GM23248 (cell line): Measurements from ENCODE around the gene WDR17. TPM values are rescaled to one million over a fixed set of nuclear protein-coding genes. Genes with fewer than 3 reads are reported as not detected.

Source experiments
- DNase-seq: peaks from one replicate; pipeline ENCODE4 v3.0.0-alpha.2; 2015
- H2AFZ ChIP-seq: fragments of 200-600 bp; sonication (generic); 2 replicates; pipeline ENCODE4 v1.6.1; 2016; ENCODE audit warnings: antibody characterized with exemption
- H3F3A ChIP-seq: fragments of 200-600 bp; sonication (generic); 2 replicates; pipeline ENCODE4 v1.6.1; 2016; ENCODE audit warnings: mild to moderate bottlenecking, antibody characterized with exemption, mixed run types; ENCODE audit not compliant: insufficient read depth
- H3K27ac ChIP-seq: fragments of 200-600 bp; sonication (generic); 2 replicates; pipeline ENCODE4 v1.5.1; 2016; ENCODE audit warnings: mild to moderate bottlenecking
- H3K27me3 ChIP-seq: fragments of 200-600 bp; sonication (generic); replicated peaks from 2 replicates; pipeline ENCODE4 v1.6.1; 2016; ENCODE audit warnings: mild to moderate bottlenecking; ENCODE audit not compliant: insufficient read depth
- H3K36me3 ChIP-seq: fragments of 200-600 bp; sonication (generic); 2 replicates; pipeline ENCODE4 v1.6.1; 2016; ENCODE audit warnings: low read depth, mild to moderate bottlenecking
- H3K4me1 ChIP-seq: fragments of 200-600 bp; sonication (generic); 2 replicates; pipeline ENCODE4 v1.6.1; 2016; ENCODE audit warnings: mild to moderate bottlenecking; ENCODE audit not compliant: insufficient read depth
- H3K4me2 ChIP-seq: fragments of 200-600 bp; sonication (generic); one replicate; pipeline ENCODE4 v1.6.1; 2016; ENCODE audit warnings: mild to moderate bottlenecking; ENCODE audit not compliant: unreplicated experiment
- H3K4me3 ChIP-seq: fragments of 200-600 bp; sonication (generic); 2 replicates; pipeline ENCODE4 v1.5.1; 2016; ENCODE audit warnings: mild to moderate bottlenecking
- H3K79me2 ChIP-seq: fragments of 200-600 bp; sonication (generic); 2 replicates; pipeline ENCODE4 v1.6.1; 2016; ENCODE audit warnings: mild to moderate bottlenecking; ENCODE audit not compliant: insufficient read depth
- H3K9ac ChIP-seq: fragments of 200-600 bp; sonication (generic); 2 replicates; pipeline ENCODE4 v1.6.1; 2016; ENCODE audit warnings: mild to moderate bottlenecking
- H3K9me2 ChIP-seq: fragments of 200-600 bp; sonication (generic); 2 replicates; pipeline ENCODE4 v1.6.1; 2016; ENCODE audit warnings: mixed run types, mild to moderate bottlenecking, moderate library complexity; ENCODE audit not compliant: insufficient read depth
- H3K9me3 ChIP-seq: fragments of 200-600 bp; sonication (generic); one replicate; pipeline ENCODE4 v1.6.1; 2017; ENCODE audit warnings: low read depth
- H4K20me1 ChIP-seq: fragments of 200-600 bp; sonication (generic); 2 replicates; pipeline ENCODE4 v1.6.0; 2016; ENCODE audit not compliant: insufficient read depth
- EZH2 ChIP-seq: fragments of 200-600 bp; sonication (generic); IDR thresholded peaks from 2 replicates; pipeline ENCODE4 v1.6.1; 2018; ENCODE audit warnings: antibody characterized with exemption, mild to moderate bottlenecking; ENCODE audit not compliant: insufficient read depth, poor library complexity, severe bottlenecking
- EZH2phosphoT487 ChIP-seq: fragments of 200-600 bp; sonication (generic); IDR thresholded peaks from 2 replicates; pipeline ENCODE4 v1.6.1; 2018; ENCODE audit warnings: antibody characterized with exemption, moderate library complexity, mild to moderate bottlenecking, low read depth; ENCODE audit not compliant: insufficient read depth
- WGBS, 2 experiments: methylation state at CpG; one replicate each; pipeline ENCODE4 v1.1.6; 2015 to 2017; ENCODE audit warnings: low lambda C conversion rate in 2 of 2, low coverage in 1 of 2; ENCODE audit errors: missing lambda C conversion rate in 2 of 2; 5-methylcytosine and 5-hydroxymethylcytosine counted together
- in situ Hi-C: fragments of 300-500 bp; cut with MboI; formaldehyde crosslinking; loops from 2 replicates; pipeline ENCODE4 v1.15.0; 2020
- polyA plus RNA-seq: library from polyadenylated mRNA; unstranded; fragments of >200 nt; fragmentation: Nextera tagmentation; extraction: Ambion mirVana; gene quantifications from 2 replicates; pipeline ENCODE4 v1.2.1, GENCODE V29; 2016
- total RNA-seq: library from RNA; depleted of rRNA; stranded (reverse); fragments of >200 nt; shearing (Covaris generic); gene quantifications from 2 replicates; pipeline ENCODE4 v1.2.3, GENCODE V29; 2014; rRNA removed

WDR17 gene
- total RNA-seq (0.22 and 0.38 TPM in 2 replicates), polyA plus RNA-seq (0.23 and 0.29 TPM in 2 replicates)

GRCh38 chr4:176065435-176066291, at the start of gene WDR17:
WDR17 (plus strand) TSS chr4:176065841; CDS start chr4:176111581, 45,740 bp downstream.
- peak within 1 kb of the TSS; percentile 84 for H3K4me2 ChIP-seq
- 2 to 5% methylated on average over 25 to 48 of the region's 55 CpGs for WGBS, 2 experiments
- peak; percentile 74 for DNase-seq
- TF ChIP-seq EZH2 (no peak), EZH2phosphoT487 (no peak)
- no peaks in the 10 kb centered on the region for H4K20me1 ChIP-seq
- H3K9me2 ChIP-seq: no peaks in the 10 kb centered on the region
- peak within 1 kb of the TSS; percentile 72 for H3K4me3 ChIP-seq
- H3K9me3 ChIP-seq: no peaks in the 10 kb centered on the region
- no peak within 1 kb of the TSS for H3K27ac ChIP-seq
- H3F3A ChIP-seq: no peaks in the 10 kb centered on the region
- H3K27me3 ChIP-seq: no peaks in the 10 kb centered on the region
- peak within 1 kb of the TSS; percentile 81 for H2AFZ ChIP-seq
- H3K4me1 ChIP-seq: no peaks in the 10 kb centered on the region
- in situ Hi-C loops: no loop called here
- no peak within 1 kb of the TSS for H3K9ac ChIP-seq
- H3K36me3 ChIP-seq: no peaks in the 10 kb centered on the region
- H3K79me2 ChIP-seq: no peaks in the 10 kb centered on the region

- 37% methylated on average over 4 of the region's 4 CpGs for WGBS, 2 experiments
- no peak overlapping the region for H3K4me2 ChIP-seq
- in situ Hi-C loops: no loop called here
Observed at GRCh38 chr4:176016601-176017000, 49.0 kb upstream of the WDR17 start.

DNA sequence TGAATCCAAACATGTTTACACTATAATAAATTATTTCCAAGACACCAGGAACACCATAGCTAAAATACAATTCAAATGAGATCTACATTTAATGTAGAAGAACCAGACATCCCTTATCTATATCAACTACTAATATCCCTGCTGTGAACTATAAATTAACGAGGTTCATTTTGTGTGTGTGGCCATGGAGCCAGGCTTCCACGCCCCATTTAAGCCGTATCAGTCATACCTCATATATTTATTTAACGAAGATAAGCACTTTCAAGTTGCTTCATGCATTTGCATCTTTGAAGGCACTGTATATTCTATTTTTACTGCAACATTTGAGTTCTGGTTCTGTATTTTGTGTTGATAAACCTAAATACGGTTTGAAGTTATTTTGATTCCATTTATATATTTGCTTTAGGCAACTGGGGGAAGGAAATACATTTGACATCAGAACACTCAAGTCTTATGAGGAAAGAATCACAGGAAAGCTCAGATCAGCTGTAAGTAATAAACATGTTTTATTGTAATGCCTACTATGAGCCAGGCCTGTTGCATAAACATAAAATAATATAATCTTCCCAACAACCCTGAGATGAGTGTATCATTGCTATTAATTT, 45.1 kb upstream of the WDR17 start:
- H3F3A ChIP-seq: no peaks in the 10 kb centered on the region
- H3K4me3 ChIP-seq: no peak overlapping the region
- 39 to 43% methylated on average over 5 of the region's 5 CpGs for WGBS, 2 experiments
- TF ChIP-seq EZH2phosphoT487 (no peak), EZH2 (no peak)
- H3K4me2 ChIP-seq: no peak overlapping the region
- H2AFZ ChIP-seq: no peak overlapping the region
- H3K9me3 ChIP-seq: no peaks in the 10 kb centered on the region
- H3K4me1 ChIP-seq: no peaks in the 10 kb centered on the region
- no peak overlapping the region for H3K27ac ChIP-seq
- H4K20me1 ChIP-seq: no peaks in the 10 kb centered on the region
- H3K9ac ChIP-seq: no peak overlapping the region
- no peaks in the 10 kb centered on the region for H3K36me3 ChIP-seq
- no peaks in the 10 kb centered on the region for H3K9me2 ChIP-seq
- no peak for DNase-seq
- no peaks in the 10 kb centered on the region for H3K27me3 ChIP-seq
- in situ Hi-C loops: no loop called here
- H3K79me2 ChIP-seq: no peaks in the 10 kb centered on the region

More at GRCh38 chr4:176016601-176017000, 49.0 kb upstream of the WDR17 start:
- no peaks in the 10 kb centered on the region for H3K79me2 ChIP-seq
- no peaks in the 10 kb centered on the region for H3K27me3 ChIP-seq
- H3K9ac ChIP-seq: no peak overlapping the region
- no peaks in the 10 kb centered on the region for H3K36me3 ChIP-seq
- no peaks in the 10 kb centered on the region for H3K4me1 ChIP-seq
- H3K4me3 ChIP-seq: no peak overlapping the region
- H4K20me1 ChIP-seq: no peaks in the 10 kb centered on the region
- no peak for DNase-seq
- no peaks in the 10 kb centered on the region for H3K9me2 ChIP-seq
- no peaks in the 10 kb centered on the region for H3K9me3 ChIP-seq
- H2AFZ ChIP-seq: no peak overlapping the region
- no peak for TF ChIP-seq EZH2phosphoT487
- no peak for TF ChIP-seq EZH2
- no peaks in the 10 kb centered on the region for H3F3A ChIP-seq
- H3K27ac ChIP-seq: no peak overlapping the region

GRCh38 chr4:176030391-176030790, 35.2 kb upstream of the WDR17 start:
- Histone ChIP-seq H3K79me2 (no peaks in the 10 kb centered on the region), H3K9ac (no peak overlapping the region), H2AFZ (no peak overlapping the region), H3F3A (no peaks in the 10 kb centered on the region), H3K27ac (no peak overlapping the region), H3K27me3 (no peaks in the 10 kb centered on the region), H3K36me3 (no peaks in the 10 kb centered on the region), H3K9me2 (no peaks in the 10 kb centered on the region), H3K4me3 (no peak overlapping the region), H3K4me2 (no peak overlapping the region), H4K20me1 (no peaks in the 10 kb centered on the region), H3K4me1 (peaks cover 7% of the 10 kb centered on the region; the same call in 1 of the 2 replicates), H3K9me3 (no peaks in the 10 kb centered on the region)
- DNase-seq: no peak
- in situ Hi-C loops: loop anchor here (10.0 kb wide), 1 partner anchor 304 kb away; no protein-coding TSS in a partner anchor
- TF ChIP-seq EZH2phosphoT487: no peak
- TF ChIP-seq EZH2: no peak
- 90 to 96% methylated on average over 2 of the region's 2 CpGs for WGBS, 2 experiments
